ENCODE data around the gene LGMN.

LGMN gene

DNA sequence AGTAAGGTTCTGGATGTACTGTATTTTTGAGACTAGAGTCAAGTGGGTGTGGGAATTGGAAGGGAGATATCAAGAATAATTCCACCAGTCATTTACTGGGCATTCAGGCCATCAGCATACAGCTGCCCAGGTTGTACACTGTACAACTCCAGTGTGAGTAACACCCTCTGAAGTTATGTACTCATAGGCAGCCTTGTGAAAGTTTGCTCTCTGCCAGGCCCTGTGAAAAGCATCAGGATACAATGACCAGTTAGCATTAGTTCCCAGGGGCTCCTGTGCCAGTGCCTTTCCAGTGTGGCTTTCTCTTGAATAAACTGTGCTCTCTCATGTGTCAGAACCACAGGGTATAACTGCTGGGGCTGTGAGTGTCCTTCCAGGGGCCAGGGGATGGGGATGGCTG lies 89.7 kb downstream of the LGMN start:
- Histone ChIP-seq H3K9ac (ENCODE audit: low read length in 2 of 2) (no peak overlapping the region), H3K27ac (ENCODE audit: low read length) (no peak overlapping the region), H3K36me3 (ENCODE audit: control insufficient read depth in 2 of 2, insufficient read depth in 2 of 2, low read length in 2 of 2) (peaks cover 6 to 43% of the 10 kb centered on the region in 2 donors), H3K4me1 (ENCODE audit: control insufficient read depth, insufficient read depth, low read length) (peaks cover 22% of the 10 kb centered on the region), H3K4me3 (ENCODE audit: low read length in 2 of 2) (no peak overlapping the region), H3K9me3 (ENCODE audit: control insufficient read depth in 2 of 2, low read length in 2 of 2) (no peaks in the 10 kb centered on the region), H3K27me3 (ENCODE audit: control insufficient read depth in 1 of 2, insufficient read depth in 2 of 2, low read length in 2 of 2) (no peaks in the 10 kb centered on the region)

DNA sequence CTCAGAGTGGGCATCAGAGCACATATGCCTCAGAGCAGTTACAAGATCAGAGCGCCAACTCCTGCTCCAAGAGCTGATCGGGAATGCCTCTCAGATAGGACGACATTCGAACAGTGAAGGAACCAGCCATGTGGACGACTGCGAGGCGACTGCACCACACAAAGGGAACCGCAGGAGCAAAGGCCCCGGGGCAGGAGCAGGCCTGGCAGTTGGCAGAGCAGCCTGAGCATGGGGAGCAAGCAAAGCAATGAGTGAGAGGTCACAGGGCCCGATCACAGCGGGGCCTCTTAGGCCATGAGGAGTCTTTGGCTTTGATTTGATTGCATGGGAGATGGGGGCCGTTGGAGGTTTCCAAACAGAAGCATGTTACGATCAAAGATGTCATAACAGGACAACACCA lies 90.3 kb downstream of the LGMN start:
- Histone ChIP-seq H3K9me3 (ENCODE audit: control insufficient read depth in 2 of 2, low read length in 2 of 2) (no peaks in the 10 kb centered on the region), H3K9ac (ENCODE audit: low read length in 2 of 2) (no peak overlapping the region), H3K27me3 (ENCODE audit: control insufficient read depth in 1 of 2, insufficient read depth in 2 of 2, low read length in 2 of 2) (no peaks in the 10 kb centered on the region), H3K36me3 (ENCODE audit: control insufficient read depth in 2 of 2, insufficient read depth in 2 of 2, low read length in 2 of 2) (peaks cover 6 to 39% of the 10 kb centered on the region in 2 donors), H3K4me1 (ENCODE audit: control insufficient read depth, insufficient read depth, low read length) (peaks cover 22% of the 10 kb centered on the region), H3K4me3 (ENCODE audit: low read length in 2 of 2) (no peak overlapping the region), H3K27ac (ENCODE audit: low read length) (no peak overlapping the region)

DNA sequence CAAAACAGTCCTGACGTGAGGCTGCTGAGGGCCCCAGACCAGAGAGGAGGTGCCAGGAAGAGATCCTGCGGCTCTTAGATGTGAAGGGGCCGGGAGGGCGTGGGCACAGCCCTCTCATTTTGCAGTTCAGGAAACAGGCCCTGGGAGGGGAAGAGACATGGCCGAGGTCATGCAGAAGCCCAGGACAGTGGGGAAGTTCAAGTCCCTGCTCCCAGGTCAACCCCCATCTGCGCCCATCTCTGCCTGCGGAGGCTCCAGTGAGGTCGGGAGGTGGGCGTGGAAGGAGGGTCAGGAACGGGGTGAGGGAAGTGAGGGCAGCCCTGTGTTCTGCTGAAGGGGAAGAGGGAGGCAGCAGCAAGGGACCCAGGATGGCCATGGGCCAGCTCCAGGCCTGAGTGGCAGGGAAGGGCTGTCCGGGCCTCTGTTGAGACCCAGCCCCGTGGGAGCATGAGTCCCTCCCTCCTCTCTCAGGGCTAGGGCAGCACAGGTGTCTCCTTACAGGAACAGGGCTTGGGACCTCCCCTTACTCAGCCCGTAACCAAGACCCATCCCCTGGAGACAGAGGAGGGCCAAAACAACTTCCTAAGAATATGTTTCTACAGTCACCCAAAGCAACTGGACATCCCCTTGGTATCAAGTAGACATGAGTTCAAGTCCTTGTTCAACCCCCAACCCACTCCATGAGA lies 90.8 kb downstream of the LGMN start:
- Histone ChIP-seq H3K4me1 (ENCODE audit: control insufficient read depth, insufficient read depth, low read length) (peaks cover 22% of the 10 kb centered on the region), H3K4me3 (ENCODE audit: low read length in 2 of 2) (no peak overlapping the region), H3K27me3 (ENCODE audit: control insufficient read depth in 1 of 2, insufficient read depth in 2 of 2, low read length in 2 of 2) (no peaks in the 10 kb centered on the region), H3K9ac (ENCODE audit: low read length in 2 of 2) (no peak overlapping the region), H3K36me3 (ENCODE audit: control insufficient read depth in 2 of 2, insufficient read depth in 2 of 2, low read length in 2 of 2) (peaks cover 9 to 42% of the 10 kb centered on the region in 2 donors), H3K9me3 (ENCODE audit: control insufficient read depth in 2 of 2, low read length in 2 of 2) (no peaks in the 10 kb centered on the region), H3K27ac (ENCODE audit: low read length) (no peak overlapping the region)

DNA sequence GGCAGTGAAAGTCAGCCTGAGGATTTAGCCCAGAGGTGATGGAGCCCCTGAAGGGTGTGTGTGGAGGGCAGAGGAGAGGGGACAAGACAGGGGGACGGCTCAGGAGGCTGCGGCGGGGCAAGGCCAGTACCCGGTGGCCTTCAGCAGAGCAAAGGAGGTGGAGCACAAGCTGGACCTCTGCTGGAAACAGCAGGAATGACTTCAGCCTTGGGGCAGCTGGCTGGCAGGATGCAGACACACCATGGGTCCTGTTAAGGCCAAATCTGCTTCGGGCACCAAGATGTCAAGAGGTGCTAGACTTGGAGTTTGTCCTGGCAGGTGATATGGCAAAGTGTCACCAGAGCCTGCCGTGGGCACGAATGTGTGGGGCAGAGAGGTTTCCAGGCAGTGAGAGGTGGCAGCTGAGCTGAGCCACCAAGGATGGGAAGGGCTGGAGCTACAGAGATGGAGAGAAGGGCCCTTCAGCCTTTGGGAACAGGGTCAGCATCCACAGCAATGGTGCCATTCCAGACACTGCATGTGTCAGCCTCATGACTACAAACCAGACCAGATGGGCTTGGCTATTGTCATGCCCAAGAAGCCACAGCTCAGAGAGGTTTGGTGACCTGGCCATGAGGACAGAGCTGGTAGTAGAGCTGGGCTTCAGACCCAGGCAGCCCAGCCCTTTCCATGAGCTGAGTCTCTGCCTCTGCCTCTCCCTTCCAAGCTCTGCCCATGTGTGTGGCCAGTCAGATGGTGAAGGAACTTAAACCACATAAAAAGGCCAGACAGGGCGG lies 91.9 kb downstream of the LGMN start:
- peaks cover 22% of the 10 kb centered on the region for H3K4me1 ChIP-seq (ENCODE audit: control insufficient read depth, insufficient read depth, low read length)
- H3K27me3 ChIP-seq (ENCODE audit: control insufficient read depth in 1 of 2, insufficient read depth in 2 of 2, low read length in 2 of 2) = no peaks in the 10 kb centered on the region
- H3K36me3 ChIP-seq (ENCODE audit: control insufficient read depth in 2 of 2, insufficient read depth in 2 of 2, low read length in 2 of 2) = peaks cover 8 to 44% of the 10 kb centered on the region in 2 donors
- H3K9ac ChIP-seq (ENCODE audit: low read length in 2 of 2) = peak overlapping the region in 1 of 2 donors; percentile 3
- H3K4me3 ChIP-seq (ENCODE audit: low read length in 2 of 2) = no peak overlapping the region
- H3K9me3 ChIP-seq (ENCODE audit: control insufficient read depth in 2 of 2, low read length in 2 of 2) = no peaks in the 10 kb centered on the region
- H3K27ac ChIP-seq (ENCODE audit: low read length) = peak overlapping the region; percentile 41

DNA sequence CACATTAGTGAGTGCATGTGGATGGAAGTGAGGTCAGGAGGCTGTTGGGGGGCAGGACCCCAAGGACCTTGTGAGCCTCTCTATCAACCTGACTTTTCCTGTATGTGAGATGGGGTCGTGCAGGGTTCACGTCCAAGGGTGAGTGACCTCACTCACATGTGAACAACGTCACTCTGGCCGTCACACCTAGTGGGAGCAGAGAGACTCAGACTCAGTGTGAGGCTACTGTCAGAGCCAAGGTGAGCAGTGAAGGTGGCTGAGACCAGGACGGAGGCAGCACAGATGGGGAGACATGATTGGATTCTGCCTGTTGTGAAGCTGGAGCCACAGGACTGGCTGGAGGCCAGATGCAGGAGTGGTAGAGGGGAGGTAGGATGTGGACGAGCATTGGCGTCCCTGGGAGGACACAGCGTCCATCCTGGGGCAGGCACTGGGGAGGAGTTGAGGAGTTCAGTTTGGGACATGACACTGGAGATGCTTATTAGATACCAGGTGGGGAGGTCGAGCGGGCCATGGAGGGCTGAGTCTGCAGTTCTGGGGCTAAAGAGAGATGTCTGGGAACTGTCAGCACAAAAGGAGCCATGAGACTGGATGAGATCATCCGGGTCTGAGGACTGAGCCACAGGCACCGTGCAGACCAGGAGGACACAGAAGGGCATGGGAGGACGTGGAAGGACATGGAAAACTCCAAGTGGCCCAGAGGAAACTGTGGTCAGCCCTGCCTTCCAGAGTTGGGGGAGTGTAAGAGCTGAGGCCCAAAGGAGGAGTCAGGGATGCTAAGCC lies 92.8 kb downstream of the LGMN start:
- H3K4me1 ChIP-seq (ENCODE audit: control insufficient read depth, insufficient read depth, low read length) = peaks cover 23% of the 10 kb centered on the region
- no peaks in the 10 kb centered on the region for H3K9me3 ChIP-seq (ENCODE audit: control insufficient read depth in 2 of 2, low read length in 2 of 2)
- H3K27me3 ChIP-seq (ENCODE audit: control insufficient read depth in 1 of 2, insufficient read depth in 2 of 2, low read length in 2 of 2) = no peaks in the 10 kb centered on the region
- peak overlapping the region in 1 of 2 donors; percentile 2 for H3K4me3 ChIP-seq (ENCODE audit: low read length in 2 of 2)
- peak overlapping the region; percentile 41 for H3K27ac ChIP-seq (ENCODE audit: low read length)
- peak overlapping the region; percentile 3 to 36 for H3K9ac ChIP-seq (ENCODE audit: low read length in 2 of 2)
- H3K36me3 ChIP-seq (ENCODE audit: control insufficient read depth in 2 of 2, insufficient read depth in 2 of 2, low read length in 2 of 2) = peaks cover 5 to 38% of the 10 kb centered on the region in 2 donors

DNA sequence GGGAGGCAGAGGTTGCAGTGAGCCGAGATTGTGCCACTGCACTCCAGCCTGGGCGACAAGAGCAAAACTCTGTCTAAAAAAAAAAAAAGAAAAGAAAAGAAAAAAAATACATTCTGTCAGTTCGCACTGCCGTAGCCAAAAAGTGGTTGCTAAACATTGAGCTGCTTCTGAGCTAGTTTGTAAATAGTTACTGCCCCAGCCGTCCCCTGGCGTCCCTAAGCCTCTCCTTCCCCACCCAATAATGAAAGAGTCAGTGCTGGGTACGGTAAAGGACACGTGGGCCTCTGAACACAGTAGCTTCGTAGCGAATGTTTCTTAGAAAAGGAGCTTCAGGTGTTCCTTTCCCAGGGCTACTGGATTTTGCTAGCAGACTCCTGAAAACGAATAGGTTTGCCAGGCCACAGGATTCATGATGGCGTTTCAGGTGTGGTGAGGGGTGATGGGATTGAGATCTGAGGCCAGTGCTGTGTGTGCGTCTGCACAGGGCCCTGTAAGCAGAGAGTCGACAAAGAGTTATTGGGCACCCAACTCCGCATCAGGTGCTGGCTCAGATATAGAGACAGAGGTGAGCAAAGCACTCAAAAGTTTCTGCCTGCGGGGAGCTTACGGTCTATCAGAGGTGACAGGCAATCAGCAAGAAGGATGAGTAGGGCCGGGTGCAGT lies 94.1 kb downstream of the LGMN start:
- Histone ChIP-seq H3K9ac (ENCODE audit: low read length in 2 of 2) (no peak overlapping the region), H3K4me1 (ENCODE audit: control insufficient read depth, insufficient read depth, low read length) (peaks cover 30% of the 10 kb centered on the region), H3K4me3 (ENCODE audit: low read length in 2 of 2) (no peak overlapping the region), H3K27ac (ENCODE audit: low read length) (peak overlapping the region; percentile 31), H3K9me3 (ENCODE audit: control insufficient read depth in 2 of 2, low read length in 2 of 2) (no peaks in the 10 kb centered on the region), H3K36me3 (ENCODE audit: control insufficient read depth in 2 of 2, insufficient read depth in 2 of 2, low read length in 2 of 2) (peaks cover 5 to 31% of the 10 kb centered on the region in 2 donors), H3K27me3 (ENCODE audit: control insufficient read depth in 1 of 2, insufficient read depth in 2 of 2, low read length in 2 of 2) (no peaks in the 10 kb centered on the region)
